ENCODE data around the gene ABHD14A. TPM values are rescaled to one million over a fixed set of nuclear protein-coding genes. Genes with fewer than 3 reads are reported as not detected.

ABHD14A gene
- polyA plus RNA-seq, 2 of the 4 experiments (the other 2 are of a cell fraction) = 6.3 to 9.5 TPM

GRCh38 chr3:51931756-51932155 lies 43.1 kb upstream of the ABHD14A start:
- CTCF ChIA-PET = interaction anchor here (3.6 kb wide), 1 partner anchor 10 kb away, joined by 22 read pairs; the partner anchor contains the start of genes PARP3 and RRP9
- no peak for TF ChIP-seq EP300 (IDR thresholded peaks at IDR 0.05)

GRCh38 chr3:51932471-51933370 lies 42.1 kb upstream of the ABHD14A start:
- DNase-seq (ENCODE audit: low read depth in 1 of 2, low spot score in 1 of 2) (no peak), FAIRE-seq (no peak), ATAC-seq (no peak)
- ChIA-PET CTCF (interaction anchor here (0.6 to 3.6 kb wide), 4 partner anchors 9 to 66 kb away, joined by 3 to 22 read pairs (median 4); partner anchors contain the start of genes PARP3 and RRP9), POLR2A (no interaction called here)
- H3K4me2 ChIP-seq = no peak overlapping the region
- WGBS (ENCODE audit: missing lambda C conversion rate) = 89% methylated on average over 15 of the region's 15 CpGs
- H3K4me1 ChIP-seq = no peaks in the 10 kb centered on the region
- no peak overlapping the region for H3K27ac ChIP-seq
- no peak overlapping the region for H3K4me3 ChIP-seq
- H3K9me3 ChIP-seq = no peaks in the 10 kb centered on the region
- no peak for TF ChIP-seq ZC3H11A (IDR thresholded peaks at IDR 0.05)
- TF ChIP-seq MAFK (IDR thresholded peaks at IDR 0.05; ENCODE audit: partially characterized antibody) = no peak
- TF ChIP-seq RFX5 (IDR thresholded peaks at IDR 0.05) = no peak
- TF ChIP-seq HMGXB4 (CRISPR knock-in tag; IDR thresholded peaks at IDR 0.05; ENCODE audit: borderline replicate concordance) = no peak
- no peak for TF ChIP-seq ZFP36 (IDR thresholded peaks at IDR 0.05; ENCODE audit: borderline replicate concordance, partially characterized antibody)
- no peak for TF ChIP-seq RNF2 (IDR thresholded peaks at IDR 0.05; ENCODE audit: borderline replicate concordance, low read depth)
- no peak for TF ChIP-seq BCL3 (IDR thresholded peaks at IDR 0.05)
- no peak for TF ChIP-seq HOXB5 (CRISPR knock-in tag; IDR thresholded peaks at IDR 0.05)

More at GRCh38 chr3:51931756-51932155, 43.1 kb upstream of the ABHD14A start:
- DNase-seq (ENCODE audit: low read depth in 1 of 2, low spot score in 1 of 2) (no peak), FAIRE-seq (no peak), ATAC-seq (no peak)
- Histone ChIP-seq H3K27ac (no peak overlapping the region), H3K4me3 (no peak overlapping the region), H3K9me3 (no peaks in the 10 kb centered on the region), H3K4me2 (no peak overlapping the region), H3K4me1 (no peaks in the 10 kb centered on the region)
- POLR2A ChIA-PET = no interaction called here
- 94% methylated on average over 6 of the region's 6 CpGs for WGBS (ENCODE audit: missing lambda C conversion rate)

- no peak overlapping the region for H3K4me2 ChIP-seq
- no peak for TF ChIP-seq BCL3 (IDR thresholded peaks at IDR 0.05)
- no peak for TF ChIP-seq HOXB5 (CRISPR knock-in tag; IDR thresholded peaks at IDR 0.05)
- TF ChIP-seq CHD2 (IDR thresholded peaks at IDR 0.05; ENCODE audit: low read length, partially characterized antibody) = no peak
- no peak for TF ChIP-seq HES2 (IDR thresholded peaks at IDR 0.05)
- no peak for TF ChIP-seq RAD21 (conservative IDR thresholded peaks at IDR 0.05 in 1 of 2, IDR thresholded peaks at IDR 0.05 in 1 of 2)
- TF ChIP-seq PHF8 (IDR thresholded peaks at IDR 0.05; ENCODE audit: borderline replicate concordance, low read depth) = no peak
- no peak for TF ChIP-seq ZFP36 (IDR thresholded peaks at IDR 0.05; ENCODE audit: borderline replicate concordance, partially characterized antibody)
- TF ChIP-seq POLR2A (IDR thresholded peaks at IDR 0.05; ENCODE audit: low read length) = no peak
- no peak for TF ChIP-seq ELK1 (IDR thresholded peaks at IDR 0.05; ENCODE audit: low read depth, low read length)
- TF ChIP-seq MAX (IDR thresholded peaks at IDR 0.05) = no peak
- no peak for TF ChIP-seq ZSCAN20 (CRISPR knock-in tag; IDR thresholded peaks at IDR 0.05)
- no peak for TF ChIP-seq JUNB (IDR thresholded peaks at IDR 0.05)
- no peak for TF ChIP-seq FOSL2 (IDR thresholded peaks at IDR 0.05)
- no peak for TF ChIP-seq FOSL2 (CRISPR knock-in tag; IDR thresholded peaks at IDR 0.05)
- TF ChIP-seq CEBPB (IDR thresholded peaks at IDR 0.05) = no peak
- no peak for FAIRE-seq
- no peak for DNase-seq (ENCODE audit: low read depth in 1 of 2, low spot score in 1 of 2)
- ATAC-seq = no peak
- ChIA-PET CTCF (interaction anchor here (1.1 to 3.6 kb wide), 2 partner anchors 9 to 46 kb away, joined by 3 to 22 read pairs; partner anchors contain the start of genes PARP3 and RRP9), POLR2A (no interaction called here)
- H3K9me3 ChIP-seq = no peaks in the 10 kb centered on the region
- no peaks in the 10 kb centered on the region for H3K4me1 ChIP-seq
- no peak overlapping the region for H3K27ac ChIP-seq
- H3K4me3 ChIP-seq = no peak overlapping the region
- WGBS (ENCODE audit: missing lambda C conversion rate) = 97% methylated on average over 10 of the region's 13 CpGs
Observed at GRCh38 chr3:51933471-51934138, 41.3 kb upstream of the ABHD14A start.
